Measurements from ENCODE around the gene SLC6A18.

GRCh38 chr5:1285883-1286291, 60.7 kb downstream of the SLC6A18 start:
- no peak for TF ChIP-seq THAP7 (CRISPR knock-in tag; IDR thresholded peaks at IDR 0.05)
- no peak for TF ChIP-seq SIN3A (IDR thresholded peaks at IDR 0.05; ENCODE audit: borderline replicate concordance in 2 of 2, control insufficient read depth in 1 of 2, low read depth in 2 of 2, low read length in 2 of 2)
- TF ChIP-seq, protein P1, sequence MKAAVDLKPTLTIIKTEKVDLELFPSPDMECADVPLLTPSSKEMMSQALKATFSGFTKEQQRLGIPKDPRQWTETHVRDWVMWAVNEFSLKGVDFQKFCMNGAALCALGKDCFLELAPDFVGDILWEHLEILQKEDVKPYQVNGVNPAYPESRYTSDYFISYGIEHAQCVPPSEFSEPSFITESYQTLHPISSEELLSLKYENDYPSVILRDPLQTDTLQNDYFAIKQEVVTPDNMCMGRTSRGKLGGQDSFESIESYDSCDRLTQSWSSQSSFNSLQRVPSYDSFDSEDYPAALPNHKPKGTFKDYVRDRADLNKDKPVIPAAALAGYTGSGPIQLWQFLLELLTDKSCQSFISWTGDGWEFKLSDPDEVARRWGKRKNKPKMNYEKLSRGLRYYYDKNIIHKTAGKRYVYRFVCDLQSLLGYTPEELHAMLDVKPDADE (conservative IDR thresholded peaks at IDR 0.05; ENCODE audit: control insufficient read depth, low read depth, low read length): no peak
- no peak for TF ChIP-seq FOXA1 (IDR thresholded peaks at IDR 0.05; ENCODE audit: borderline replicate concordance)
- TF ChIP-seq, protein P2, sequence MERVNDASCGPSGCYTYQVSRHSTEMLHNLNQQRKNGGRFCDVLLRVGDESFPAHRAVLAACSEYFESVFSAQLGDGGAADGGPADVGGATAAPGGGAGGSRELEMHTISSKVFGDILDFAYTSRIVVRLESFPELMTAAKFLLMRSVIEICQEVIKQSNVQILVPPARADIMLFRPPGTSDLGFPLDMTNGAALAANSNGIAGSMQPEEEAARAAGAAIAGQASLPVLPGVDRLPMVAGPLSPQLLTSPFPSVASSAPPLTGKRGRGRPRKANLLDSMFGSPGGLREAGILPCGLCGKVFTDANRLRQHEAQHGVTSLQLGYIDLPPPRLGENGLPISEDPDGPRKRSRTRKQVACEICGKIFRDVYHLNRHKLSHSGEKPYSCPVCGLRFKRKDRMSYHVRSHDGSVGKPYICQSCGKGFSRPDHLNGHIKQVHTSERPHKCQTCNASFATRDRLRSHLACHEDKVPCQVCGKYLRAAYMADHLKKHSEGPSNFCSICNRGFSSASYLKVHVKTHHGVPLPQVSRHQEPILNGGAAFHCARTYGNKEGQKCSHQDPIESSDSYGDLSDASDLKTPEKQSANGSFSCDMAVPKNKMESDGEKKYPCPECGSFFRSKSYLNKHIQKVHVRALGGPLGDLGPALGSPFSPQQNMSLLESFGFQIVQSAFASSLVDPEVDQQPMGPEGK (CRISPR knock-in tag; IDR thresholded peaks at IDR 0.05; ENCODE audit: borderline replicate concordance): no peak
- TF ChIP-seq THAP12 (CRISPR knock-in tag; IDR thresholded peaks at IDR 0.05): no peak
- no peak for TF ChIP-seq MYC (IDR thresholded peaks at IDR 0.05; ENCODE audit: low read depth, low read length)
- no peak for TF ChIP-seq MYC (CRISPR knock-in tag; IDR thresholded peaks at IDR 0.05; ENCODE audit: borderline replicate concordance, low read depth)
- TF ChIP-seq EP300 (IDR thresholded peaks at IDR 0.05; ENCODE audit: low read length): no peak
- no peak for TF ChIP-seq JUN (IDR thresholded peaks at IDR 0.05; ENCODE audit: borderline replicate concordance, low read depth, low read length)
- no peak for TF ChIP-seq JUN (CRISPR knock-in tag; IDR thresholded peaks at IDR 0.05; ENCODE audit: borderline replicate concordance)

Measured in K562 (cell line).